Gastrocnemius medialis (tissue), 4 donors: ENCODE measurements around the gene ACVRL1.

Experiments
- CTCF ChIP-seq, 5 experiments: fragments of 450-650 bp in 3 of 5; fragments of 200-600 bp in 2 of 5; sonication (generic) in 2 of 5; IDR thresholded peaks in 4 of 5; conservative IDR thresholded peaks in 1 of 5; 1 replicate in 4 of 5; 2 replicates in 1 of 5; pipeline ENCODE4 v1.5.1; 2016 to 2019; ENCODE audit warnings: antibody characterized with exemption in 5 of 5, mild to moderate bottlenecking in 3 of 5, moderate library complexity in 3 of 5
- POLR2A ChIP-seq, 2 donors: fragments of 450-650 bp; IDR thresholded peaks; one replicate each; pipeline ENCODE4 v1.6.1; 2017; ENCODE audit warnings: antibody characterized with exemption in 2 of 2, mild to moderate bottlenecking in 2 of 2, moderate library complexity in 2 of 2

- TF ChIP-seq CTCF (IDR thresholded peaks at IDR 0.05 in 4 of 5, conservative IDR thresholded peaks at IDR 0.05 in 1 of 5) (no peak), POLR2A (IDR thresholded peaks at IDR 0.05) (no peak)
Measured at GRCh38 chr12:51970904-51971646, 63.8 kb downstream of the ACVRL1 start.
